K562 (cell line): ENCODE measurements around the gene TYW5. TPM values are rescaled to one million over a fixed set of nuclear protein-coding genes. Genes with fewer than 3 reads are reported as not detected.

ENCODE experiments used
- ATAC-seq: fragments of 200-7000 bp; cut with Tn5 transposase; 3 replicates; pipeline ENCODE4 v1.9.1; 2020; ENCODE audit warnings: moderate library complexity
- BruUV-seq: library from RNA; stranded (reverse); fragments of 400-500 nt; replicated peaks from 2 replicates; lab custom pipeline; 2021; lab: Mats Ljungman, UMichigan
- CTCF ChIA-PET: fragments of 300-600 bp; formaldehyde crosslinking; extraction: SDS; loops from one replicate; lab custom pipeline; 2021; ENCODE audit warnings: low intra/inter-chr PET ratio; lab: Yijun Ruan, JAX
- POLR2A ChIA-PET: fragments of 300-600, 350-650 bp; sonication (Branson Sonifier 250); formaldehyde crosslinking; extraction: SDS; loops from one replicate; lab custom pipeline; 2021; ENCODE audit warnings: antibody characterized with exemption, inconsistent platforms; lab: Yijun Ruan, JAX
- DNase-seq, 4 experiments: peaks; one replicate each; pipeline versions ENCODE4 v3.0.0 to v3.0.0-alpha.2; 2011 to 2018; ENCODE audit warnings: low spot score in 3 of 4, mixed read lengths in 3 of 4; ENCODE audit errors: extremely low read depth in 1 of 4
- FAIRE-seq: peaks from 2 replicates; lab custom pipeline; 2011; peaks lifted over from hg19 to GRCh38; lab: Jason Lieb, UNC
- H2AFZ ChIP-seq: 2 replicates; pipeline ENCODE4 v1.6.0; 2011; ENCODE audit warnings: low read depth, low read length, control low read depth, inconsistent platforms
- H3K27ac ChIP-seq: fragments of 200-600 bp; 3 replicates; pipeline ENCODE4 v1.8.0; 2011; ENCODE audit warnings: low read depth, mild to moderate bottlenecking, control low read depth, inconsistent platforms, low read length, moderate library complexity, mixed read lengths; ENCODE audit errors: extremely low read depth
- H3K27me3 ChIP-seq, 2 experiments: fragments of 300-600 bp in 1 of 2; 2 replicates in 1 of 2; 3 replicates in 1 of 2; pipeline versions ENCODE4 v1.6.0 to v1.8.0; 2011; ENCODE audit warnings: inconsistent platforms in 2 of 2, low read length in 2 of 2, mild to moderate bottlenecking in 1 of 2, mixed read lengths in 1 of 2, moderate library complexity in 1 of 2; ENCODE audit not compliant: control insufficient read depth in 2 of 2, insufficient read depth in 2 of 2
- H3K36me3 ChIP-seq: fragments of 300-600 bp; 3 replicates; pipeline ENCODE4 v1.8.0; 2011; ENCODE audit warnings: mild to moderate bottlenecking, low read length, inconsistent platforms; ENCODE audit not compliant: control insufficient read depth, insufficient read depth
- H3K4me1 ChIP-seq, 2 experiments: fragments of 200-600 bp in 1 of 2; replicated peaks in 1 of 2; 2 replicates in 1 of 2; 3 replicates in 1 of 2; pipeline versions ENCODE4 v1.5.1 to v1.8.0; 2011; ENCODE audit warnings: inconsistent platforms in 2 of 2, low read length in 2 of 2, mild to moderate bottlenecking in 1 of 2, mixed read lengths in 1 of 2, moderate library complexity in 1 of 2; ENCODE audit not compliant: control insufficient read depth in 2 of 2, insufficient read depth in 2 of 2
- H3K4me2 ChIP-seq: 2 replicates; pipeline ENCODE4 v1.6.1; 2011; ENCODE audit warnings: low read length, control low read depth, inconsistent platforms, mixed read lengths; ENCODE audit not compliant: insufficient read depth
- H3K4me3 ChIP-seq: fragments of 200-600 bp; sonication (generic), shearing (Covaris generic); 2 replicates; pipeline ENCODE4 v1.5.1; 2016; ENCODE audit warnings: control low read depth, inconsistent platforms
- H3K79me2 ChIP-seq: fragments of 200-600 bp; 3 replicates; pipeline ENCODE4 v1.8.0; 2011; ENCODE audit warnings: low read length, inconsistent platforms; ENCODE audit not compliant: control insufficient read depth, insufficient read depth
- H3K9ac ChIP-seq, 2 experiments: 2 replicates each; pipeline versions ENCODE4 v1.6.0 to v1.6.1; 2011; ENCODE audit warnings: low read depth in 2 of 2, low read length in 2 of 2, control low read depth in 1 of 2, inconsistent platforms in 1 of 2, mild to moderate bottlenecking in 1 of 2, mixed read lengths in 1 of 2; ENCODE audit not compliant: insufficient read depth in 1 of 2
- H3K9me1 ChIP-seq: one replicate; pipeline ENCODE4 v1.6.0; 2011; ENCODE audit warnings: inconsistent platforms, mild to moderate bottlenecking, low read length, moderate library complexity; ENCODE audit not compliant: control insufficient read depth, insufficient read depth
- H3K9me3 ChIP-seq: replicated peaks from 2 replicates; pipeline ENCODE4 v1.5.1; 2011; ENCODE audit warnings: low read depth, low read length, inconsistent platforms; ENCODE audit not compliant: control insufficient read depth, insufficient read depth
- H4K20me1 ChIP-seq: replicated peaks from 2 replicates; pipeline ENCODE4 v1.6.1; 2011; ENCODE audit warnings: low read length, inconsistent platforms, mixed read lengths; ENCODE audit not compliant: control insufficient read depth, insufficient read depth
- DACH1 ChIP-seq: fragments of 450-650 bp; IDR thresholded peaks from 2 replicates; pipeline ENCODE4 v1.6.1; 2018; ENCODE audit not compliant: partially characterized antibody
- ELK3 ChIP-seq: fragments of 450-650 bp; formaldehyde crosslinking; IDR thresholded peaks from 2 replicates; pipeline ENCODE4 v1.4.0; 2020; ENCODE audit warnings: mild to moderate bottlenecking
- ETV1 ChIP-seq: fragments of 450-650 bp; conservative IDR thresholded peaks from 2 replicates; pipeline ENCODE4 v1.6.1; 2016; ENCODE audit warnings: missing genetic modification characterization, control low read depth, low read depth, missing compliant biosample characterization
- MEF2A ChIP-seq: IDR thresholded peaks from 2 replicates; pipeline ENCODE4 v1.6.1; 2011; ENCODE audit warnings: low read depth, mild to moderate bottlenecking, low read length, moderate library complexity; ENCODE audit not compliant: control insufficient read depth
- NCOA2 ChIP-seq, 2 experiments: fragments of 450-650 bp; IDR thresholded peaks; 2 replicates each; pipeline ENCODE4 v1.6.1; 2018; ENCODE audit warnings: mild to moderate bottlenecking in 2 of 2, moderate library complexity in 1 of 2; ENCODE audit not compliant: partially characterized antibody in 2 of 2
- OTX1 ChIP-seq: fragments of 450-650 bp; formaldehyde crosslinking; IDR thresholded peaks from 2 replicates; pipeline ENCODE4 v1.4.0; 2022; ENCODE audit warnings: mild to moderate bottlenecking
- POLR2B ChIP-seq: fragments of 450-650 bp; IDR thresholded peaks from 2 replicates; pipeline ENCODE4 v1.6.1; 2018; ENCODE audit warnings: low read depth; ENCODE audit not compliant: partially characterized antibody
- PURB ChIP-seq: sonication (generic); formaldehyde crosslinking; IDR thresholded peaks from 2 replicates; pipeline ENCODE4 v1.9.0; 2021; ENCODE audit warnings: low read depth, mild to moderate bottlenecking, missing genetic modification reagents
- TAF15 ChIP-seq: fragments of 200-400 bp; formaldehyde crosslinking; IDR thresholded peaks from 2 replicates; pipeline ENCODE4 v1.6.1; 2017; ENCODE audit warnings: mild to moderate bottlenecking, low read depth, low read length, moderate library complexity
- TRIM24 ChIP-seq, 2 experiments: fragments of 450-650 bp; IDR thresholded peaks; 2 replicates each; pipeline ENCODE4 v1.6.1; 2016
- ZMIZ1 ChIP-seq, 2 experiments: fragments of 150-350 bp in 1 of 2; IDR thresholded peaks; 2 replicates each; pipeline ENCODE4 v1.6.1; 2012 to 2016; ENCODE audit warnings: low read depth in 2 of 2, low read length in 2 of 2, mild to moderate bottlenecking in 1 of 2, moderate library complexity in 1 of 2
- ZNF146 ChIP-seq: IDR thresholded peaks from one replicate; pipeline ENCODE4 v1.6.1; 2018; ENCODE audit warnings: missing compliant biosample characterization; ENCODE audit not compliant: unreplicated experiment
- ZNF280B ChIP-seq: fragments of 250-450 bp; sonication (Bioruptor Pico); IDR thresholded peaks from 2 replicates; pipeline ENCODE4 v1.5.1; 2021; ENCODE audit warnings: mild to moderate bottlenecking
- ZNF324 ChIP-seq: fragments of 250-450 bp; sonication (Bioruptor Pico); IDR thresholded peaks from 2 replicates; pipeline ENCODE4 v1.4.0; 2020; ENCODE audit warnings: mild to moderate bottlenecking
- ZNF583 ChIP-seq: fragments of 250-450 bp; sonication (Bioruptor Pico); IDR thresholded peaks from 2 replicates; pipeline ENCODE4 v1.4.0; 2020
- ZZZ3 ChIP-seq: fragments of 450-650 bp; IDR thresholded peaks from 2 replicates; pipeline ENCODE4 v1.6.1; 2016; ENCODE audit warnings: antibody characterized with exemption, mild to moderate bottlenecking, moderate library complexity
- WGBS: fragments of 100-300 bp; shearing (Covaris generic); methylation state at CpG from one replicate; pipeline ENCODE4 v1.1.6; 2016; ENCODE audit warnings: low coverage, mixed read lengths; ENCODE audit not compliant: insufficient coverage; ENCODE audit errors: missing lambda C conversion rate; 5-methylcytosine and 5-hydroxymethylcytosine counted together
- in situ Hi-C: fragments of 300-500 bp; cut with MboI; formaldehyde crosslinking; loops from 4 replicates; pipeline ENCODE4 v1.15.0; 2018; ENCODE audit warnings: inconsistent platforms, mixed read lengths
- intact Hi-C: fragments of 100-400 bp; cut with micrococcal nuclease; formaldehyde crosslinking; loops from 2 replicates; pipeline ENCODE4 v1.14.2; 2022
- polyA plus RNA-seq, 8 experiments: library from polyadenylated mRNA; depleted of rRNA in 4 of 8; stranded (reverse) in 5 of 8; unstranded in 3 of 8; fragments of >200 nt; fragmentation: Nextera tagmentation in 2 of 8; fragmentation: Illumina TruSeq in 1 of 8; extraction: Ambion mirVana in 2 of 8; extraction: Trizol in 1 of 8; gene quantifications; 2 replicates each; pipeline versions ENCODE4 v1.2.1 to v1.2.3, GENCODE V29; 2011 to 2014; ENCODE audit warnings: inconsistent platforms in 1 of 8, missing spikeins in 1 of 8
- total RNA-seq, 7 experiments: library from RNA; depleted of rRNA in 6 of 7; stranded (reverse); fragments of >200 nt in 6 of 7; fragmentation: Illumina TruSeq in 2 of 7; extraction: Trizol in 2 of 7; gene quantifications; 2 replicates each; pipeline versions ENCODE4 v1.2.1 to v1.2.3, GENCODE V29; 2011 to 2021; ENCODE audit warnings: low replicate concordance in 1 of 7

TYW5 gene
- total and polyA plus RNA-seq, 9 of the 15 experiments (the other 6 are each of a cell fraction or from before 2014, with no cell fraction given): 3.6 to 7.7 (median 4.6) TPM

- no peak for TF ChIP-seq ZNF146 (CRISPR knock-in tag)
- no peak for TF ChIP-seq MEF2A
- TF ChIP-seq TAF15: no peak
- no peak for TF ChIP-seq ZMIZ1 (IDR thresholded peaks at IDR 0.05; ENCODE audit: low read depth in 2 of 2, low read length in 2 of 2)
Observed at GRCh38 chr2:200000444-200001163, 45.3 kb upstream of the TYW5 start (continued).

GRCh38 chr2:199999166-199999565 is 43.9 kb upstream of the TYW5 start:
- no peak overlapping the region for H3K4me2 ChIP-seq
- intact Hi-C loops: no loop called here
- H4K20me1 ChIP-seq: no peaks in the 10 kb centered on the region
- H3K4me1 ChIP-seq: no peaks in the 10 kb centered on the region
- ChIA-PET POLR2A (no interaction called here), CTCF (no interaction called here)
- H2AFZ ChIP-seq: no peak overlapping the region
- H3K4me3 ChIP-seq: no peak overlapping the region
- ATAC-seq: no peak
- DNase-seq: no peak
- H3K9me1 ChIP-seq: no peaks in the 10 kb centered on the region
- no peaks in the 10 kb centered on the region for H3K27me3 ChIP-seq
- H3K27ac ChIP-seq: no peak overlapping the region
- 55% methylated on average over 2 of the region's 4 CpGs for WGBS
- no peaks in the 10 kb centered on the region for H3K9me3 ChIP-seq
- H3K36me3 ChIP-seq: no peaks in the 10 kb centered on the region
- no peak for FAIRE-seq
- no peak overlapping the region for H3K9ac ChIP-seq
- no peaks in the 10 kb centered on the region for H3K79me2 ChIP-seq
- no TSS peak for BruUV-seq
- in situ Hi-C loops: no loop called here
- TF ChIP-seq OTX1: no peak
- no peak for TF ChIP-seq TRIM24 (IDR thresholded peaks at IDR 0.05)
- no peak for TF ChIP-seq PURB (CRISPR knock-in tag)
- no peak for TF ChIP-seq ZNF280B (CRISPR knock-in tag)
- TF ChIP-seq DACH1: no peak
- TF ChIP-seq ELK3: no peak
- no peak for TF ChIP-seq ZNF583 (CRISPR knock-in tag)
- no peak for TF ChIP-seq ETV1 (tag)
- no peak for TF ChIP-seq POLR2B
- no peak for TF ChIP-seq NCOA2 (IDR thresholded peaks at IDR 0.05; ENCODE audit: partially characterized antibody in 2 of 2)
- TF ChIP-seq ZZZ3: no peak
- no peak for TF ChIP-seq ZNF324 (CRISPR knock-in tag)
